Fibroblast of lung (primary cell): ENCODE measurements around the gene CAPN14. TPM values are rescaled to one million over a fixed set of nuclear protein-coding genes. Genes with fewer than 3 reads are reported as not detected.

ENCODE experiments used
- DNase-seq, 2 donors: peaks; one replicate each; pipeline versions ENCODE4 v3.0.0 to v3.0.0-alpha.2; 2010; ENCODE audit warnings: low read depth in 2 of 2
- H2AFZ ChIP-seq: 2 replicates; pipeline ENCODE4 v1.5.1; 2012; ENCODE audit warnings: low read length, control low read depth, inconsistent platforms
- H3K27ac ChIP-seq: 2 replicates; pipeline ENCODE4 v1.5.1; 2011; ENCODE audit warnings: low read length, control low read depth; ENCODE audit not compliant: insufficient read depth
- H3K27me3 ChIP-seq: 2 replicates; pipeline ENCODE4 v1.5.1; 2011; ENCODE audit warnings: mild to moderate bottlenecking, low read length; ENCODE audit not compliant: control insufficient read depth, insufficient read depth
- H3K36me3 ChIP-seq: 2 replicates; pipeline ENCODE4 v1.5.1; 2011; ENCODE audit warnings: low read length; ENCODE audit not compliant: control insufficient read depth, insufficient read depth
- H3K4me1 ChIP-seq: 2 replicates; pipeline ENCODE4 v1.5.1; 2011; ENCODE audit warnings: low read length; ENCODE audit not compliant: control insufficient read depth, insufficient read depth; ENCODE audit errors: extremely low read depth
- H3K4me2 ChIP-seq: 2 replicates; pipeline ENCODE4 v1.5.1; 2011; ENCODE audit warnings: low read length, control low read depth; ENCODE audit not compliant: insufficient read depth; ENCODE audit errors: extremely low read depth
- H3K4me3 ChIP-seq, 4 experiments: fragments of 200-600 bp in 1 of 4; sonication (generic) in 1 of 4; replicated peaks in 1 of 4; 2 replicates each; pipeline ENCODE4 v1.5.1; 2011 to 2016; ENCODE audit warnings: low read length in 4 of 4, low read depth in 3 of 4, mild to moderate bottlenecking in 3 of 4, control low read depth in 2 of 4, inconsistent platforms in 1 of 4, mixed read lengths in 1 of 4; ENCODE audit not compliant: insufficient read depth in 1 of 4; ENCODE audit errors: control extremely low read depth in 1 of 4
- H3K79me2 ChIP-seq: 2 replicates; pipeline ENCODE4 v1.5.1; 2012; ENCODE audit warnings: mild to moderate bottlenecking, low read length, inconsistent platforms; ENCODE audit not compliant: control insufficient read depth, insufficient read depth
- H3K9ac ChIP-seq: 2 replicates; pipeline ENCODE4 v1.5.1; 2011; ENCODE audit warnings: mild to moderate bottlenecking, low read length, control low read depth; ENCODE audit not compliant: insufficient read depth
- H3K9me3 ChIP-seq: 2 replicates; pipeline ENCODE4 v1.5.1; 2012; ENCODE audit warnings: low read depth, low read length; ENCODE audit not compliant: control insufficient read depth, insufficient read depth
- H4K20me1 ChIP-seq: 2 replicates; pipeline ENCODE4 v1.5.1; 2011; ENCODE audit warnings: low read length; ENCODE audit not compliant: control insufficient read depth, insufficient read depth; ENCODE audit errors: extremely low read depth
- EZH2 ChIP-seq: IDR thresholded peaks from 2 replicates; pipeline ENCODE4 v1.5.1; 2012; ENCODE audit warnings: low read length, control low read depth, mild to moderate bottlenecking; ENCODE audit errors: missing control alignments
- polyA plus RNA-seq, 2 donors: library from polyadenylated mRNA; depleted of rRNA in 1 of 2; stranded (reverse) in 1 of 2; unstranded in 1 of 2; fragments of >200 nt; gene quantifications; 2 replicates each; pipeline ENCODE4 v1.2.1, GENCODE V29; 2011 to 2012; ENCODE audit warnings: missing spikeins in 1 of 2
- total RNA-seq: library from RNA; depleted of rRNA; stranded (reverse); fragments of >200 nt; gene quantifications from 2 replicates; pipeline ENCODE4 v1.2.1, GENCODE V29; 2014
- TF ChIP-seq, protein P1 (sequence below), 2 donors: IDR thresholded peaks in 1 of 2; conservative IDR thresholded peaks in 1 of 2; 1 replicate in 1 of 2; 2 replicates in 1 of 2; pipeline ENCODE4 v1.5.1; 2011 to 2012; ENCODE audit warnings: low read length in 2 of 2, control low read depth in 1 of 2, inconsistent platforms in 1 of 2, low read depth in 1 of 2, mild to moderate bottlenecking in 1 of 2

Gene CAPN14
- total and polyA plus RNA-seq, 2 donors (not counting 1 experiment from before 2014, with no cell fraction given): 0.05 to 0.17 TPM

DNA sequence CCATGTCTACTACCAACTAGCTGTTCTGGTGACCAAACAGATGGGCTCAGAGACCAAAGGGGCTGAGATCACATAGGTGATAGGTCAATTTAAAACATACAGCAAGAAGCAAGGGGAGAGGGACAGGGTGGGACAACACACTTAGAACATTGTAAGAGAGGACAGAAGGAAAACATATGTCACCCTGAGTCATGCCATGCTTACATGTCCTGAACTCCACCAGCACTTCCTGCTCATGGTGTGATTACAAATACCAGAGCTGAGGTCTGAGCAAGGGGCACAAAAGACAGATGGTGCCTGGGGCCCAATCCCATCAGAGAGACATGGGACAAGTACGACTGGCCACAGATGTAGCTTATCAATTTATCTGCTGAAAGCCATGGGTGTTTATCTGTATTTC lies 50.4 kb downstream of the CAPN14 start:
- no peak for DNase-seq
- Histone ChIP-seq H3K79me2 (no peaks in the 10 kb centered on the region), H2AFZ (no peak overlapping the region), H3K4me3 (no peak overlapping the region), H3K4me2 (no peak overlapping the region), H3K36me3 (no peaks in the 10 kb centered on the region), H3K9ac (no peak overlapping the region), H3K27ac (no peak overlapping the region), H3K9me3 (no peaks in the 10 kb centered on the region), H3K4me1 (no peaks in the 10 kb centered on the region), H3K27me3 (no peaks in the 10 kb centered on the region), H4K20me1 (no peaks in the 10 kb centered on the region)
- TF ChIP-seq, protein P1, sequence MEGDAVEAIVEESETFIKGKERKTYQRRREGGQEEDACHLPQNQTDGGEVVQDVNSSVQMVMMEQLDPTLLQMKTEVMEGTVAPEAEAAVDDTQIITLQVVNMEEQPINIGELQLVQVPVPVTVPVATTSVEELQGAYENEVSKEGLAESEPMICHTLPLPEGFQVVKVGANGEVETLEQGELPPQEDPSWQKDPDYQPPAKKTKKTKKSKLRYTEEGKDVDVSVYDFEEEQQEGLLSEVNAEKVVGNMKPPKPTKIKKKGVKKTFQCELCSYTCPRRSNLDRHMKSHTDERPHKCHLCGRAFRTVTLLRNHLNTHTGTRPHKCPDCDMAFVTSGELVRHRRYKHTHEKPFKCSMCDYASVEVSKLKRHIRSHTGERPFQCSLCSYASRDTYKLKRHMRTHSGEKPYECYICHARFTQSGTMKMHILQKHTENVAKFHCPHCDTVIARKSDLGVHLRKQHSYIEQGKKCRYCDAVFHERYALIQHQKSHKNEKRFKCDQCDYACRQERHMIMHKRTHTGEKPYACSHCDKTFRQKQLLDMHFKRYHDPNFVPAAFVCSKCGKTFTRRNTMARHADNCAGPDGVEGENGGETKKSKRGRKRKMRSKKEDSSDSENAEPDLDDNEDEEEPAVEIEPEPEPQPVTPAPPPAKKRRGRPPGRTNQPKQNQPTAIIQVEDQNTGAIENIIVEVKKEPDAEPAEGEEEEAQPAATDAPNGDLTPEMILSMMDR (conservative IDR thresholded peaks at IDR 0.05 in 1 of 2, IDR thresholded peaks at IDR 0.05 in 1 of 2; ENCODE audit: low read depth in 1 of 2, low read length in 2 of 2): no peak
- no peak for TF ChIP-seq EZH2

- TF ChIP-seq, protein P1 (conservative IDR thresholded peaks at IDR 0.05 in 1 of 2, IDR thresholded peaks at IDR 0.05 in 1 of 2; ENCODE audit: low read depth in 1 of 2, low read length in 2 of 2): no peak
- no peak for TF ChIP-seq EZH2
Measured at GRCh38 chr2:31163011-31163539, 54.2 kb downstream of the CAPN14 start.

GRCh38 chr2:31161637-31162036 lies 55.7 kb downstream of the CAPN14 start:
- Histone ChIP-seq H2AFZ (no peak overlapping the region), H3K79me2 (no peaks in the 10 kb centered on the region), H3K4me3 (no peak overlapping the region), H3K27ac (no peak overlapping the region), H4K20me1 (no peaks in the 10 kb centered on the region), H3K4me2 (no peak overlapping the region), H3K9ac (no peak overlapping the region), H3K4me1 (no peaks in the 10 kb centered on the region), H3K9me3 (no peaks in the 10 kb centered on the region), H3K27me3 (no peaks in the 10 kb centered on the region), H3K36me3 (no peaks in the 10 kb centered on the region)
- no peak for DNase-seq
- TF ChIP-seq, protein P1 (conservative IDR thresholded peaks at IDR 0.05 in 1 of 2, IDR thresholded peaks at IDR 0.05 in 1 of 2; ENCODE audit: low read depth in 1 of 2, low read length in 2 of 2): no peak
- TF ChIP-seq EZH2: no peak

More at GRCh38 chr2:31163011-31163539, 54.2 kb downstream of the CAPN14 start:
- Histone ChIP-seq H3K79me2 (no peaks in the 10 kb centered on the region), H3K4me1 (no peaks in the 10 kb centered on the region), H3K27ac (no peak overlapping the region), H3K4me2 (no peak overlapping the region), H4K20me1 (no peaks in the 10 kb centered on the region), H3K27me3 (no peaks in the 10 kb centered on the region), H3K9me3 (no peaks in the 10 kb centered on the region), H3K4me3 (no peak overlapping the region), H3K36me3 (no peaks in the 10 kb centered on the region), H2AFZ (no peak overlapping the region), H3K9ac (no peak overlapping the region)
- DNase-seq: no peak
